IPS DF 6.9 (cell line): ENCODE results near the gene SETD2.
"Not testable (repeated sequence)": the region's sequence is repeated elsewhere in the genome, so short reads cannot be mapped to it uniquely, and the experiment has no call there.

Source experiments
- DNase-seq: peaks from one replicate; pipeline ENCODE4 v3.0.0-alpha.2; 2013; ENCODE audit warnings: low read depth, low spot score
- H3K27ac ChIP-seq: one replicate; pipeline ENCODE4 v1.5.1; 2013; ENCODE audit warnings: low read length, control low read depth
- H3K27me3 ChIP-seq: 2 replicates; pipeline ENCODE4 v1.6.1; 2013; ENCODE audit warnings: mild to moderate bottlenecking, low read length; ENCODE audit not compliant: control insufficient read depth, insufficient read depth
- H3K36me3 ChIP-seq: 2 replicates; pipeline ENCODE4 v1.6.1; 2013; ENCODE audit warnings: low read length; ENCODE audit not compliant: control insufficient read depth, insufficient read depth
- H3K4me1 ChIP-seq: 2 replicates; pipeline ENCODE4 v1.6.1; 2013; ENCODE audit warnings: low read length; ENCODE audit not compliant: control insufficient read depth, insufficient read depth
- H3K4me3 ChIP-seq: 2 replicates; pipeline ENCODE4 v1.5.1; 2013; ENCODE audit warnings: mild to moderate bottlenecking, low read length
- H3K9me3 ChIP-seq: 2 replicates; pipeline ENCODE4 v1.6.1; 2013; ENCODE audit warnings: low read length, inconsistent platforms; ENCODE audit not compliant: control insufficient read depth, insufficient read depth
- WGBS: extraction: QIAGEN DNeasy Blood & Tissue Kit; methylation state at CpG from one replicate; pipeline ENCODE4 v1.1.7; 2013; ENCODE audit warnings: mixed read lengths, missing lambda C conversion rate; ENCODE audit not compliant: insufficient read length, insufficient coverage; 5-methylcytosine and 5-hydroxymethylcytosine counted together

The SETD2 gene

GRCh38 chr3:47073685-47074084, 90.2 kb downstream of the SETD2 start:
- no peaks in the 10 kb centered on the region; the same call in 1 of the 2 replicates for H3K36me3 ChIP-seq
- no peaks in the 10 kb centered on the region for H3K4me1 ChIP-seq
- no CpG with 5 or more reads among the region's 2 CpGs for WGBS
- H3K27ac ChIP-seq: no peak overlapping the region
- no peak for DNase-seq
- no peak overlapping the region for H3K4me3 ChIP-seq
- H3K9me3 ChIP-seq: no peaks in the 10 kb centered on the region
- H3K27me3 ChIP-seq: no peaks in the 10 kb centered on the region

- Histone ChIP-seq H3K27ac (no peak overlapping the region), H3K27me3 (no peaks in the 10 kb centered on the region), H3K4me1 (no peaks in the 10 kb centered on the region), H3K36me3 (no peaks in the 10 kb centered on the region), H3K9me3 (no peaks in the 10 kb centered on the region), H3K4me3 (no peak overlapping the region)
- no CpG with 5 or more reads among the region's 3 CpGs for WGBS
- DNase-seq: no peak
Observed at GRCh38 chr3:47070770-47071169, 93.1 kb downstream of the SETD2 start.

- H3K36me3 ChIP-seq, H3K4me1 ChIP-seq, H3K27ac ChIP-seq, H3K4me3 ChIP-seq, H3K27me3 ChIP-seq, DNase-seq, H3K9me3 ChIP-seq: not testable (repeated sequence)
- no CpG with 5 or more reads among the region's 3 CpGs for WGBS
Observed at GRCh38 chr3:47066259-47066658, 97.7 kb downstream of the SETD2 start.

GRCh38 chr3:47065681-47066080, 98.2 kb downstream of the SETD2 start:
- Histone ChIP-seq H3K9me3 (no peaks in the 10 kb centered on the region), H3K4me3 (no peak overlapping the region), H3K4me1 (no peaks in the 10 kb centered on the region), H3K27ac (no peak overlapping the region), H3K36me3 (no peaks in the 10 kb centered on the region), H3K27me3 (no peaks in the 10 kb centered on the region)
- DNase-seq: no peak

GRCh38 chr3:47065058-47065457, 98.9 kb downstream of the SETD2 start:
- WGBS: no CpG with 5 or more reads among the region's 1 CpG
- no peak for DNase-seq
- no peak overlapping the region for H3K27ac ChIP-seq
- no peaks in the 10 kb centered on the region for H3K27me3 ChIP-seq
- H3K4me3 ChIP-seq: no peak overlapping the region
- no peaks in the 10 kb centered on the region for H3K9me3 ChIP-seq
- no peaks in the 10 kb centered on the region for H3K36me3 ChIP-seq
- H3K4me1 ChIP-seq: no peaks in the 10 kb centered on the region

GRCh38 chr3:47057212-47057671, 106.7 kb downstream of the SETD2 start:
- WGBS: no CpG with 5 or more reads among the region's 6 CpGs

GRCh38 chr3:47056705-47057104, 107.2 kb downstream of the SETD2 start:
- peaks cover 4% of the 10 kb centered on the region; the same call in 1 of the 2 replicates for H3K36me3 ChIP-seq
- H3K4me3 ChIP-seq: no peak overlapping the region
- no peaks in the 10 kb centered on the region for H3K27me3 ChIP-seq
- DNase-seq: no peak
- H3K4me1 ChIP-seq: no peaks in the 10 kb centered on the region
- WGBS: no CpG with 5 or more reads among the region's 3 CpGs
- no peaks in the 10 kb centered on the region for H3K9me3 ChIP-seq
- no peak overlapping the region for H3K27ac ChIP-seq

More at GRCh38 chr3:47057212-47057671, 106.7 kb downstream of the SETD2 start:
- DNase-seq: no peak
- H3K36me3 ChIP-seq: peaks cover 4% of the 10 kb centered on the region; the same call in 1 of the 2 replicates
- H3K27ac ChIP-seq: no peak overlapping the region
- H3K9me3 ChIP-seq: no peaks in the 10 kb centered on the region
- H3K27me3 ChIP-seq: no peaks in the 10 kb centered on the region
- no peak overlapping the region for H3K4me3 ChIP-seq
- H3K4me1 ChIP-seq: no peaks in the 10 kb centered on the region

GRCh38 chr3:47054412-47054811, 109.5 kb downstream of the SETD2 start:
- DNase-seq: no peak
- H3K27me3 ChIP-seq: no peaks in the 10 kb centered on the region

GRCh38 chr3:47047673-47048072, 116.2 kb downstream of the SETD2 start:
- H3K36me3 ChIP-seq: no peaks in the 10 kb centered on the region
- H3K4me1 ChIP-seq: no peaks in the 10 kb centered on the region
- H3K27ac ChIP-seq: no peak overlapping the region

More at GRCh38 chr3:47054412-47054811, 109.5 kb downstream of the SETD2 start:
- Histone ChIP-seq H3K36me3 (peaks cover 4% of the 10 kb centered on the region; the same call in 1 of the 2 replicates), H3K4me1 (no peaks in the 10 kb centered on the region), H3K9me3 (no peaks in the 10 kb centered on the region), H3K4me3 (no peak overlapping the region), H3K27ac (no peak overlapping the region)

GRCh38 chr3:47047069-47047468, 116.8 kb downstream of the SETD2 start:
- H3K36me3 ChIP-seq: peaks cover 2% of the 10 kb centered on the region; the same call in 1 of the 2 replicates
- no peak for DNase-seq

More at GRCh38 chr3:47047673-47048072, 116.2 kb downstream of the SETD2 start:
- no peak overlapping the region for H3K4me3 ChIP-seq
- no peaks in the 10 kb centered on the region for H3K27me3 ChIP-seq
- H3K9me3 ChIP-seq: no peaks in the 10 kb centered on the region
- DNase-seq: no peak

GRCh38 chr3:47042231-47042791, 121.6 kb downstream of the SETD2 start:
- H3K4me3 ChIP-seq: no peak overlapping the region
- H3K27me3 ChIP-seq: no peaks in the 10 kb centered on the region
- H3K9me3 ChIP-seq: no peaks in the 10 kb centered on the region
- no CpG with 5 or more reads among the region's 5 CpGs for WGBS
- no peak overlapping the region for H3K27ac ChIP-seq
- DNase-seq: no peak
- H3K36me3 ChIP-seq: peaks cover 10% of the 10 kb centered on the region; the same call in 1 of the 2 replicates
- H3K4me1 ChIP-seq: no peaks in the 10 kb centered on the region

More at GRCh38 chr3:47047069-47047468, 116.8 kb downstream of the SETD2 start:
- Histone ChIP-seq H3K27me3 (no peaks in the 10 kb centered on the region), H3K4me3 (no peak overlapping the region), H3K4me1 (no peaks in the 10 kb centered on the region), H3K27ac (no peak overlapping the region), H3K9me3 (no peaks in the 10 kb centered on the region)
